Right lobe of liver (tissue), 6 donors: ENCODE data around the gene GATD1. TPM values are rescaled to one million over a fixed set of nuclear protein-coding genes. Genes with fewer than 3 reads are reported as not detected.

Experiments
- ATAC-seq, 4 donors: fragments of 200-7000 bp; cut with Tn5 transposase; one replicate each; pipeline ENCODE4 v1.9.1; 2020; ENCODE audit warnings: mild to moderate bottlenecking in 4 of 4, moderate library complexity in 4 of 4
- DNase-seq, 3 donors: peaks; one replicate each; pipeline ENCODE4 v3.0.0-alpha.2; 2020
- H3K27ac ChIP-seq, 3 donors: fragments of 200-600 bp; one replicate each; pipeline ENCODE4 v1.8.0; 2022
- H3K27me3 ChIP-seq, 2 donors: fragments of 200-600 bp; one replicate each; pipeline ENCODE4 v1.8.0; 2022
- H3K36me3 ChIP-seq, 4 donors: fragments of 200-600 bp; sonication (generic) in 1 of 4; one replicate each; pipeline versions ENCODE4 v1.5.1 to v1.8.0; 2017 to 2022; ENCODE audit warnings: control low read depth in 1 of 4
- H3K4me1 ChIP-seq, 4 donors: fragments of 200-600 bp; sonication (generic) in 1 of 4; one replicate each; pipeline versions ENCODE4 v1.5.1 to v1.8.0; 2017 to 2022; ENCODE audit warnings: control low read depth in 1 of 4
- H3K4me3 ChIP-seq, 3 donors: fragments of 200-600 bp; one replicate each; pipeline ENCODE4 v1.8.0; 2022
- H3K9me3 ChIP-seq, 4 donors: fragments of 200-600 bp; sonication (generic) in 1 of 4; one replicate each; pipeline versions ENCODE4 v1.5.1 to v1.8.0; 2017 to 2022; ENCODE audit warnings: control low read depth in 1 of 4
- CTCF ChIP-seq, 4 donors: fragments of 200-600 bp in 3 of 4; fragments of 450-650 bp in 1 of 4; IDR thresholded peaks; one replicate each; pipeline versions ENCODE4 v1.5.1 to v1.8.0; 2016 to 2022; ENCODE audit warnings: antibody characterized with exemption in 4 of 4, mild to moderate bottlenecking in 2 of 4
- POLR2A ChIP-seq: fragments of 450-650 bp; IDR thresholded peaks from one replicate; pipeline ENCODE4 v1.6.1; 2017; ENCODE audit warnings: antibody characterized with exemption, mild to moderate bottlenecking
- WGBS: methylation state at CpG from one replicate; pipeline ENCODE4 v1.1.6; 2018; ENCODE audit warnings: low coverage, low lambda C conversion rate; ENCODE audit not compliant: insufficient coverage; ENCODE audit errors: missing lambda C conversion rate; 5-methylcytosine and 5-hydroxymethylcytosine counted together
- intact Hi-C, 2 donors: fragments of 100-400 bp; cut with DNase I; formaldehyde crosslinking; loops; one replicate each; pipeline versions ENCODE4 v1.11.2 to v1.14.1; 2022
- total RNA-seq, 6 experiments: library from RNA; depleted of rRNA in 2 of 6; stranded (reverse); fragments of >200 nt in 2 of 6; fragmentation: NEBNext Ultra II Directional in 3 of 6; extraction: Animal tissue kit (Norgen Biotek cat#: 25700) in 3 of 6; gene quantifications; one replicate each; pipeline versions ENCODE4 v1.1.0 to v1.2.4, GENCODE V29; 2016 to 2023
- donor health status: DM: no; HTN: yes; CAD: no.
- donor health status: DM: no; HTN: no; CAD: no.
- donor health status: DM: no; HTN: no; CAD: no.
- donor health status: DM: no; HTN: yes; CAD: no.
- donor health status: DM: no; HTN: yes; CAD: no.

GATD1 gene
- total RNA-seq, 6 experiments from 2014 or later: 15.8 to 31.9 (median 27.7) TPM

- no CpG with 5 or more reads among the region's 12 CpGs for WGBS
- TF ChIP-seq POLR2A: no peak
- no peak for TF ChIP-seq CTCF (IDR thresholded peaks at IDR 0.05)
- ATAC-seq (no peak), DNase-seq (peak in 2 of 3 donors; percentile 47 to 57)
- Histone ChIP-seq H3K4me1 (peaks cover 0 to 7% (median 0%) of the 10 kb centered on the region in 4 donors), H3K9me3 (no peaks in the 10 kb centered on the region), H3K27ac (no peak overlapping the region), H3K4me3 (no peak overlapping the region), H3K27me3 (no peaks in the 10 kb centered on the region), H3K36me3 (peaks cover 0 to 31% (median 5%) of the 10 kb centered on the region in 4 donors)
- intact Hi-C loops: loop anchor here (10.0 kb wide), 1 partner anchor 62 kb away; no protein-coding TSS in a partner anchor
Measured at GRCh38 chr11:727281-727701, 50.0 kb downstream of the GATD1 start.

- Histone ChIP-seq H3K9me3 (no peaks in the 10 kb centered on the region), H3K4me1 (peaks cover 0 to 7% (median 0%) of the 10 kb centered on the region in 4 donors), H3K4me3 (no peak overlapping the region), H3K27ac (peak overlapping the region in 1 of 3 donors; percentile 8), H3K27me3 (no peaks in the 10 kb centered on the region), H3K36me3 (peaks cover 0 to 34% (median 5%) of the 10 kb centered on the region in 4 donors)
- intact Hi-C loops: loop anchor here (10.0 kb wide), 1 partner anchor 62 kb away; no protein-coding TSS in a partner anchor
- no peak for TF ChIP-seq CTCF (IDR thresholded peaks at IDR 0.05)
- TF ChIP-seq POLR2A: no peak
- ATAC-seq (no peak), DNase-seq (peak; percentile 57 to 72 (median 63))
- WGBS: 40% methylated on average over 2 of the region's 61 CpGs
Measured at GRCh38 chr11:726278-727220, 50.7 kb downstream of the GATD1 start.

- Histone ChIP-seq H3K27ac (no peak overlapping the region), H3K4me1 (peaks cover 0 to 7% (median 0%) of the 10 kb centered on the region in 4 donors)
- intact Hi-C loops: loop anchor here (10.0 kb wide), 1 partner anchor 61 kb away; no protein-coding TSS in a partner anchor
Measured at GRCh38 chr11:725624-726202, 51.6 kb downstream of the GATD1 start.

More at GRCh38 chr11:725624-726202, 51.6 kb downstream of the GATD1 start:
- Histone ChIP-seq H3K9me3 (no peaks in the 10 kb centered on the region), H3K36me3 (peaks cover 0 to 39% (median 5%) of the 10 kb centered on the region in 4 donors), H3K27me3 (no peaks in the 10 kb centered on the region), H3K4me3 (no peak overlapping the region)
- DNase-seq: peak in 1 of 3 donors; percentile 57
- TF ChIP-seq POLR2A (no peak), CTCF (IDR thresholded peaks at IDR 0.05) (no peak)
- ATAC-seq: no peak
- 32% methylated on average over 5 of the region's 53 CpGs for WGBS
